NCI-H2029 treated with DMSO at 0.1 percent for 48 hours (cell line): ENCODE results near the gene DACT2.

Source experiments
- DNase-seq: peaks from one replicate; lab custom pipeline; 2025; lab: John Stamatoyannopoulos, UW

The DACT2 gene

DNA sequence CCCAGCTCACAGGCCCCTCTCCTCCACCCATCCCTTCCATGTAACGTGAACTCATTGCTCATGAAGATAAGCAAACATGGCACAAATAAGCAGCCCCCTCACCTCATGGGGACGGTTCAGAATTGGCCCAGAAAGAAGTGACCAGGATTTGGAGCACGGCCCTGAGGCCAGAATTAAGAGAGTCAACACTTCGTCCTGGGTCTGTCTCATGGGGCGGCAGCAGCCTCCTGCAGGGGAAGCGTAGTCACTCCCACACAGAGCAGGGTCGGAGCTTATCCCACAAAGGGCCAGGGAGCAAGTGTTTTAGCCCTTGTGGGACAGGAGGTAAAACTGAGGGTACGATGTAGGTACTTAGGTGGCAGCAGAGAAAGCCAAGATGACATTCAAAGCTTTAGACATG lies 28.6 kb upstream of the DACT2 start:
- no peak for DNase-seq

DNA sequence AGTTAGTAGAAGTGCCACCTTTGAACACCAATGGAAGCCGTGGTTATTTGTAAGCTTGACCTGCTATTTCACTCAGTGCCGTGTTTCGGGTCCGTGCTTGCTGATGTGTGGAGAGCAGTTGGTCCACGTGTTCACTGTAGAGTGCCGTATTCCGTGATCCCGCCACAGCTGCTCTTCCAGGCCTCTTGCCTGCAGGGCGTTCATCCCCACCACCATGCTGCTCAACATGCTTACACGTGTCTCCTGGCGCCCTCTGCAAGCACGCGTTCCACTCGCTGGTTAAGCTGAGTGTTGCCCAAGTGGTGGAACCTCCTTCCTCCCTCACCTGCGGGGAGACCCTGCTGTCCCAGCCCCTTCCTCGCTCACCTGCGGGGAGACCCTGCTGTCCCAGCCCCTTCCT lies 28.0 kb upstream of the DACT2 start:
- DNase-seq = no peak

DNA sequence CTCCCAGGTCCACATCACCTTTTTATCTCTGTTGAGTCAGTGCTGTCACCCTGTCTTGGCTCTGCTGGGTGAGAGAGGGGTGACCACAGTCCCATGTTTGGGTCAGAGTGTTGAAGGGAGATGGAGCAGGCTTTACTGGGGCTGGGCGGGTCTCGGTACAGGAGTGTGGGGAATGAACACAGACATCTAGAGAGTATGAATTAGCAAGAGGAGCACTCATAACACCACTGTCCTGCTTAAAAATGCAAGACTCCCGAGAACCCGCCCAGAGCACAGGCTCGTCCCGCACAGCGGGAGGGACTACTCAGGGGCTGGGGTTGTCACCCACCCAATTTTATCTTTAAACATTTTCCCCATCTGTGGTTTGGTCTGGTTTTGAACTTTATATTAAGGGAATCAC lies 27.5 kb upstream of the DACT2 start:
- no peak for DNase-seq

DNA sequence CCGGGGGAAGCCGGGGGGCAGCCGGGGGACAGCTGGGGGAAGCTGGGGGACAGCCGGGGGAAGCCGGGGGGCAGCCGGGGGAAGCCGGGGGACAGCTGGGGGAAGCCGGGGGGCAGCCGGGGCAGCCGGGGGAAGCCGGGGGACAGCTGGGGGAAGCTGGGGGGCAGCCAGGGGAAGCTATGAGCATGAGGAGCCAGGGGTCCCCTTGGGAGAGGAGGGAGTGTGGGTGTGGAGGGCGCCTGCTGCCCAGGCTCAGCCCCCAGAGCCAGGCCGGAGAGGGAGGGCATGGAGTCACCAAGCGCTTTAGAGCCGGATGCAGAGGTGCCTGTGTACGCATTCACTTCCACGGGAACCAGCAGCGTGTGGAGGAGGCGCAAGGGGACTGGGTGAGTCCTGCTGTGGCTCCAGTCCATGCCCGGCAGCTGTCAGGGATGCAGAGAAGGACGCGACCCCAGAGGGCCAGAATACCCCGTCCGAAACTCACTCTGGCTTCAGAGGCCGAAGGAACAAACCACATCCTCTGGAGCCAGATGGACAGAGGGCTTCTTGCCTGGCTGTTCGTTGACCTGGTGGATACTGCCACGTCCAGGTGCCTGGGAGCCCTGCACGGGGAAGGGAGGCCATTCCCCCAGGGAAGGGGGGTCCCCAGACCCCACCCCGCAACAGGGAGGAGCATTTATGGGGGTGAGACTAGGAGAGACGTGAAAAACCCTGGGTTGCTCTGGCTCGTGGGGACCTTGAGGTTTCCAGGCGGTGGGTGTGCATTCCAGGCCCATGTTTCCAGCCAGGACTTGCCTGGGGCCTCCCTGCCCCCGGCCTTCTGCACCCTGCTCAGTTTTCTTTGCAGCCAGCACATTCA lies 26.5 kb upstream of the DACT2 start:
- DNase-seq = no peak

DNA sequence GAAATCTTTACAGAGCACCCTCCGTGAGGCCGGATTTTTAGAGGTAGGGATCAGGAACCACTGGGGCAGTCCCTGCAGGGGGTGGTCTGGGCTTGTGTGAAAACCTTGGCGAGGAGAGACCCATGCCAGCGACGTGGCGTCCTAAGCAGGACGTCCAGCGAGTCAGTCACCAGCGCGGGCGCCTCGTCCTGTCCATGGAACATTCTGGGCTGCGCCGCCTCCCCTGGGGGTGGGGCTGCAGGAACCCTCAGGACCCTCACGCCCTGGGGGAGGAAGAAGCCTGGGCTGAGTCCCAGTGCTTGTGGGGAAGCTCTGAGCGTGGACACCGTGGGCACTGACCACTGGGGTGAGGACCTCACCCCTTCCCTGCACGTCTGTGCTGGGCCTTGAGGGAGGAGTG lies 25.7 kb upstream of the DACT2 start:
- DNase-seq = no peak

DNA sequence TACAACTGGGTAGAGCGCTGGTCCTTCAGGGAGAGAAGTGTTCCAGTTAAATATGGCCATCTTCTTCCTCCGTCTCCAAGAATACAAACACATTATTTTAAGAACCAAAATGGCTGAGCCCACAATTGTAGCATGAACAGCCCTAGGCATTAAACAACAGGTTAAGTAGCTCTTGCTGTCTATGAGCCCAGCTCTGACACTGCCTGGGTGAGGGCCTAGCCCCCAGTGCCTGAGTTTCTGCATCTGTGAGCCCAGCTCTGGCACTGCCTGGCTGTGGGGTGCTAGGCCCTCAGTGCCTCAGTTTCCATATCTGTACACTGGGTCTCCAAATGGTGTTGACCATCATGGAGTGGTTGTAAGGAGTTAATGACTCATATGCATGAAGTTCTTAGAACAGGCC lies 24.8 kb upstream of the DACT2 start:
- DNase-seq = no peak

DNA sequence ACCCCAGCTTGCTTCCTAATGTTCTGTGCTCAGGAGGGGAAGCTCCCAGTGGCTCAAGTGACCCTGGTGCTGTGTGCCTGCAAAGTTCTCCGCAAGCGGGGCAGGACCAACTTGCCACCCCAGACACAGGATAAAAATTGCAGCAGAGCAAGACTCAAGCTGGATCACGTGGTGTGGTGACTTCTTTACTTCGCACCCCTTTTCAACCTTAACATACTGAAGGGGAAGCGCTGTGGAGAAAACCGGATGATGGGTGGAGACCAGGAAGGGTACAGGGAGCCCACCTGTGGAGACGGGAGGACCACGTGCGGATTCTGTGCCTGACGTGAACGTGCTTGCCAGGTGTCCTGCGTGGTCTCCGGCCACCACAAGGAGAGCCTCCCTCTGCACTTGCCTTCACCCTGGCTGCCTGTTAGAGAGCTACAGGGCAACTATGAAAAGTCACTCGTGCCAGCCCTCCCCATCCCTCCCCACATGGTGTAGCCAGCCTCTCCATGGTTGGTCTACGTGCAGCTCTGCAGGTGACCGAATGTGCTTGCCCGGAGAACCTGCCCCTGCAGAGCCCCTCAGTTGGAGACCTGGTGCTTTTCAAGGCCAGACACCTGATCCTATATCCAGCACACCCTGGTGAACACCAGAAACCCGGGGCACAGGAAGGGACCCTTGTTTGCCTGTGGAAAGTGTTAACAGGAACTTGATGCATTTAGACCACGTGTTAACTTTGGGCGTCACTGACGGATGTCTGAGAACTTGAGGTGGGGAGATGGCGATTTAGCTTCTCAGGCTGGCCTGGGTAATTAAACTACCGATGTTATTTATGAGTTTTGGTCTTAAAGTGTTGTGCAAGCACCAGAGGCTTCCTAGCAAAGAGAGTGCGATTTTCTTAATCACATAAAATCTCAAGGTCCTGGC lies 23.9 kb upstream of the DACT2 start:
- no peak for DNase-seq

DNA sequence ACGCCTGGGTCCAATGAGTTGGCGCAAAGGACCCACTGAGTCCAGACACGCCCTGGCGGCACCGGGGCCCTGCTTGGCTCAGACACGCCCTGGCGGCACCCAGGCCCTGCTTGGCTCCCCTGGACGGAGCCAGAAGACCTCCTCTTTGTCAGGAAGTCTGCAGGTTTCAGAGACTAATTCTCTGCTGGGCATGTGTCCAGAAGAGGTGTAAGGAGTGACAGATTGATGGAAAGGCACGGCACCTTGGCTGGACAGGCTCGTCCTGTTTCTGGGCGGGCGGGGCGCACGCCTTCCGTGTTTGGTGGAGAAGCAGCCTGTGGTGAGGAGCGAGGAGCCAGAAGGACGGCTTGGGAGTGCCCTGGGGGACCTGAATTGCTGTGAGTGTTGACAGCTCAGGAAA lies 23.1 kb upstream of the DACT2 start:
- no peak for DNase-seq

DNA sequence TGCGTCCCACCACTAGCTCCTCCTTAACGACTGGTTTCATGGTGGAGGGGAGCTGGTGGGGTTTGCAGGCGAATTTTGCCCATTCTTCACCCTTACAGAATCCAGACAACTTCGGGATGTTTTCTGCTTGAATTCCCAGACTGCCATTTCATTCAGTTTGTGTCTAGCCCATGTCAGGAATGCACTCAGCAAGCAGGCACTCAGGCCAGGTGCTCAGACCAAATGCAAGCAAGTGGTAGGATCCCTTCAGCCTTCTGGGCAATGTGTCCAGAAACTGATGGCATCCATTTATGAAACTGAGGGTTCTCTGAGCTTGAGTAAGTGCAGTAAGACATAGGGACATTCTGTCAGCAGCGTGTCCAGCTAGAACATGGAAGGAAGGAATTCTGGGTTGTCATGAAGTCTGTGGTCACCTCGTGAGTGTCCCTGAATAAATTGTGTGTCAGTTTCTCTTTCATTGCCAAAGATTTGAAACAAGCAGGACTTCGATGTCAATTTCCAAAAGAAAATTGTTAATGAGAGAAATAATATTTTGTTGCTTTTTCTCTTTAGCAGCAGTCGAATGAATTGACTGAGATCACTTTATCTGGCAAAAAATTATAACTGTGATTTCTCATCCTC lies 21.8 kb upstream of the DACT2 start:
- DNase-seq = no peak

DNA sequence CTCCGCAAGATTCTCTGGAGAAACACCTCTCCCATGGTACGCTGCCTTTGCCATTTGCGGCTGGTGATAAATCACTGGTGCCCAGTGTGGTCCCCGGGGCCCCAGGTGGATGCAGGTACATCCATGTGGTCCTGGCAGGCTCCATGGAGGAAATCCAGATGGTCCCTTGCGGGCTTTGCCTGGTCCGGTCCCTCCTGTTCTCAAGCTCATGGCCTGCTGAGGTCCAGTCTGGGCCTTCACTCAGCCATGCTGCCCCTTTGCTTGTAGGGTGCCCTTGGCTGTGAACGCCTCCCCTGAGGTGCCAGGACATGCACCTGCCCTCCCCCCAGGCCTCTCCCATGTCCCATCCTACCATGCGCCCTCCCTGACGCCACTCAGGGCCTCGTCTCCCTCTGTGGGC lies 21.2 kb upstream of the DACT2 start:
- DNase-seq = no peak

DNA sequence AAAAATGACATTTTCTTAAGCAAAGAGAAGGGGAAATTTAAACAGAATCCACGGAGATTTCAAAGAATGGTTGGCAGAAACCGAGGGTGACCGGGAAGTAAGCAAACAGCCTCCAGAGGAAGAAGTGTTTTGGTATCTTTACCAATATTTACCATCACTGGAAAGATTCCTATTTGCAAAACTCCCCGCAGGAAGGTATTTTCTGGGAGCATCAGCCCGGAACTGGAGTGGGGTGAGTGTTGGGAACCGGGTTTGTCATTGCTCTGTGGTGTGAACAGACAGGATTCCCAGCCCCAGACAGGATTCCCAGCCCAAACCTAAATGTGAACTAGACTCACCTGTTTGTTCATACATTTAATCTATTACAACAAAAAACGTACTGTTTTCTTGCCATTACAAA lies 19.2 kb upstream of the DACT2 start:
- DNase-seq = no peak

DNA sequence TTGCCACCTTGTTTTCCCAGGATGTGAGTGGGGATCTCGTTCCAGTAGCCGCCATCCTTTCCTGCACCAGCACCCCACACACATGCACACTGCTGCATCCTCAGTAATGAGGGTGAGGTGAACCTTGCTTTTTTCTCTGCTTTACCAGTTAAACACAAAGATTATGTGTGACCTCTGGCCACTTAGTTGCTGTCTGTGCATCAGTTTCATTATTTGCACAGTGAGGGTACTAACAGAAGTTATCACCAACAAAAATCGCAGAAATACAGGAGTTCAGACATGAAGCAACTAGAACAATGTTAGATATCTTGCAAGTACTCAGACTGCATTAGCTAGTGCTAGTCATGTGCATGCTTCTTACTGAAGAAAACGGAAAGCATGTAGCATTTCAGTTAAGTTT lies 17.4 kb upstream of the DACT2 start:
- no peak for DNase-seq

DNA sequence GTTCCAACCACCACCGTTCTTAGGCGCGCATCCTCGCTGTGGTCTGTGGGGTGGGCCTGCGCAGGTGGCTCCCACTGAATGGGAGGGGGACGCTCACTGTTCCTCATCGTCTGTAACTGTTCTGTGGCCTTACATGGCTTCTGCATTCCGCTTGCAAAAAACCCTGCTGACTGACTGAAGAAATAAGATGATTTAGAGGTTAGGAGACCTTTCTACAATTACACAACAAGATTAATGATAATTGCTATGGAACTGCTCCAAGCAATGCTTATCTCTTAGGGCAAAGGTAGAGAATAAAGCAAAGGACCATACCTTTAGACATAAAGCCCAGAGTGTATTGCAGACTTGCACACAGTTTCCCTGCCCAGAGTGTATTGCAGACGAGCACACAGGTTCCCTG lies 14.4 kb upstream of the DACT2 start:
- no peak for DNase-seq

DNA sequence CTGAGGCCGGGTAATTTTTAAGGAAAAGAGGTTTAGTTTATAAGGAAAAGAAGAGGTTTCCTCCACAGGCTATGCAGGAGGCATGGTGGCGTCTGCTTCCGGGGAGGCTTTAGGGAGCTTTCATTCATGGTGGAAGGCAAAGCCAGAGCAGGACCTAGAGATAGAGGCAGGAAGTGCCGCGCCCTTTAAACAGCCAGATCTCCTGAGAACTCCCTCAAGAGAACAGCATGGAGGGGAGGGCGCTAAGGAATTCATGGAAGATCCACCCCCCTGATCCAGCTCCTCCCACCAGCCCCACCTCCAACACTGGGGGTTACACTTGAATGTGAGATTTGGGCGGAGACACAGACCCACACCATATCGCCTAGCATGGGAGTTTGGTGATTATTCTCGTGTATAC lies 13.9 kb upstream of the DACT2 start:
- no peak for DNase-seq

DNA sequence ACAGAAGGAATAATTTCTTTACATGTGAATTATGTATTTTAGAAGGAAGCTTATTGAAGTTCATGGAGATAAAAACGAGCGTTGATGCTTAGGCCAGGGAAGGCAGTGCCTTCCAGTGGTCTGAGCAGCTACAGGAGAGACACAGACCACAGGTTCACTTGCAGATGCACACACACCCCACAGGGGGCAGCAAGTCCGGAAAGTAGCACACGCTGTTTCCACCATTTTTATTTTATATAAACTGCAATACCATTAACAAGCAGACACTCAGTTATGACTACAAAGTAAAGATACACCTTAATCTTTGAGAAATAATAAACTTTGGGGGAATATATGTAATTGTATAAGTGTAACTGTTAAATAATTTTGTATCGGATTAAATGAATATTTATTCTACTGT lies 13.5 kb upstream of the DACT2 start:
- no peak for DNase-seq

DNA sequence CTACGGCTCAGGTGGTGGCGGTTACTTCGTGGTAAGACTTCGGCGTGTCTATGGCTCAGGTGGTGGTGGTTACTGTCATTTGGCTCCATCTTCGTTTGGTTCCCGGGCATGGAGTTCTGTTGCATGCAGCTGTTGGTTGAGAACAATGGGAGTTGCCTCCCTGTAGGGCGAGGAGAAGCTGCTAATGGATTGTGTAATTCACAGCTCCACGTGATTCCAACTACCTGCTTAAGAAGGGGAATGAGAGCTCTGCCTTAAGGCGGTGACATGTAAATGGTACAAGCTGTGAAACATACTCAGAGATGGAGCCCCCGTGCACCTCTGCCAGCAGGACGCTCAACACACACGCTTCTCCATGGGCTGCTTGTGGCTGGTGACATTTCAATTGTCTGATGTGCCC lies 12.4 kb upstream of the DACT2 start:
- no peak for DNase-seq

DNA sequence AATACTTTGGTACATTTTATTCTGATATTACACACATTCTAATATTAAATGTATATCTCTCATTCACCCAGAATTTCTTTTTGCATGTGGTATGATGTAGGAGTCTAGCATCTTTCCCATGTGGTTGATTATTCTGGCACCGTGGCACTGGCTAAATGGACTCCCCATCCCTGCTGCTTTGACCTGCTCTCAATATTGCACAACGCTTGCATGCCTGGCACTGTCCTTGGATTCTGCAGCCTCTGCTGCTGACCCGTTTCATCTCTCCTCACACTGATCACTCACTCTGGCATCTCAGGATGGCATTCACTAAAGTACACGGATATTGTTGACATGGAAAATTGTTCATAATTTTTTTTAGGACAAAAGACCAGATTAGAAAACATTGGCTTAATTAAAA lies 11.5 kb upstream of the DACT2 start:
- DNase-seq = no peak

DNA sequence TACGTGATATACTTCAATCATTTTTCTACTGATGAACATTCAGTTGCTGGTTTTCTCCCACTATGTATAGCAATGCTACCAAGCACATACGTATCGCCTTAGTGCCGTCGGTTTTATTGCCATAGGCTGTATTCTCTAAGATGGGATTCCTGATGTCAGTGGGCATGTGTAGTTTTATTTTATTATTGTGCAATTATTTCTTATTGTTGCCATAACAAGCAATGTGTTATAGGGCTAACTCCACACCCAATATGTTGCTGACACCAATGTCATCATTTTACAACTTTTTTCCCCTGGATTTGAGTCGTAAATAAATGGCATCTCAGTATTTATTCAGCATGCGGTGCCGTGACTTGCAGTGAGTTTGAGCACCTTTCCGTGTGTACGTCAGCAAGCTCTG lies 10.8 kb upstream of the DACT2 start:
- no peak for DNase-seq

DNA sequence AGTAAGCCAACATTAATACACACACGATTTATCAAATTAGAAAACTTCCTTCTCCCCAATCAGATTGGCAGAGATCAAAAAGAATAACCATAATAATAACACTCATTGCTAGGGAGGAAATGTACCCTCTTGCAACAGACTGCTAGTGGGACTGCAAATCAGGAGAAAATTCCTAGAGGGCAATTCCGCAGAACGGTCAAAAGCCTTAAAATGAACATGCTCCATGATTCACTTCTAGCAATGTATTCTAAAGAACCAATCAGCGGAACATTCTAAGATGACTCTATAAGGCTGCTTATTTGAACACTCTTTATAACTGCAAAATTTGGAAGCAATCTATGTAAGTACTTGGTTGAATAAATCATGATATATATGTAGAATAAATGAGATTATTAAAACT lies 8.5 kb upstream of the DACT2 start:
- DNase-seq = no peak

DNA sequence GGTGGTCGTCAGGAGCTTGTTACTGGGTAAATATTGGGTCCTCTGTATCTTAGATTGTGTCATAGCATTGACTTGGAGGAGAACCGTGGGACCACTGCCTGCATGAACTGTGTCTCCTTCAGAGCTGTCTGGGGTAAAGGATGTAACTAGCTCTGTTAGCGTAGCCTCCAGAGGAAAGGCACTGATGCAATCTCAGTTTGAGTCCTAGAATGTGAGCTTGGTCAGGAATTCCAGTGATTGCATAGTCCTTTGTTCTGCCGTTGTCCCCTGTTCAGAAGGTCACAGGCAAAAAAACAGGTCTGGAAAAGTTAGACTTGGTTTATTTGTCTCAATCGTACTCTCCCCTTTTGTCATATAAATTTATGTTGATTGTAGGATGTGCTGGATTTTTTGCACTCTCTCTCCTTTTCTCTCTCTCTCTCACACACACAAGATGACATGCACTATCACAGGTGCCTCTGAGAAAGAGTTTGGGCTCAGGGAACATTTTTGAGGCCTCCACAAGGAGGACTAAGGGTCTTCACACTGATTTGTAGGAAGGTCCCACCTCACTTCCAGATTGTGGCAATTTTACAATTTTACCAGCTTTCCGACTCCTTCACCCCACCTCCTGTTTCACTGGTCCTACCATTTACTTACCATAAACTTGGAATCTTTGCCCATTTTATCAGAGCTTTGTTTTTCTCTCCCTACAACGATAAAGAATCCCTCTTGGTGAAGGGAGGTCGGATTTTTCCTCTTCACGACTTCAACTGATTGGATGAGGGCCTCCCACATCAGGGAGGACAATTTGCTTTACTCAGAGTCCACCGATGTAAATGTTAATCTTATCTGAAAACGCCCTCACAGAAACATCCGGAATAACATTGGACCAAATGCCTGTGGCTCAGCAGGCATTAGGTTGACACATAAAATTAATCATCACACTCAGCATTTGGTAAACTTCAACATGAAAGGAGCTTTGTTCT lies 7.0 kb upstream of the DACT2 start:
- DNase-seq = no peak

DNA sequence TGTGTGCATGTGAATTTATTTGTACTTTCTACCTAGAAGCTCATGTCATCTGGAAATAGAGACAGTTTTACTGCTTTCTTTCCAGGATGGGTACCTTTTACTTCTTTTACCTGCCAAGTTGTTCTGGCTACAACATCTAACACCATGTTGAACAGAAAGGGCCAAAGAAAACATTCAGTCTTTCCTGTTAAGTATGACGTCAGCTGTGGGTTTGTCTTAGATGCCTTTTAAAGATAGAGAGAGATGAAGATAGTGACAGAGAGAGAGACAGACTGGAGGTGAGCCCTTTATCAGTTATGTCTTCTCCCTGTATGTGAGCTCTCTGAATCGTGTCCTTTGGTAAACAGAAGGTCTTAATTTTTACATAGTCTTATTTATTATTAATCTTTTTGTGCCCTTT lies 3.4 kb upstream of the DACT2 start:
- no peak for DNase-seq

DNA sequence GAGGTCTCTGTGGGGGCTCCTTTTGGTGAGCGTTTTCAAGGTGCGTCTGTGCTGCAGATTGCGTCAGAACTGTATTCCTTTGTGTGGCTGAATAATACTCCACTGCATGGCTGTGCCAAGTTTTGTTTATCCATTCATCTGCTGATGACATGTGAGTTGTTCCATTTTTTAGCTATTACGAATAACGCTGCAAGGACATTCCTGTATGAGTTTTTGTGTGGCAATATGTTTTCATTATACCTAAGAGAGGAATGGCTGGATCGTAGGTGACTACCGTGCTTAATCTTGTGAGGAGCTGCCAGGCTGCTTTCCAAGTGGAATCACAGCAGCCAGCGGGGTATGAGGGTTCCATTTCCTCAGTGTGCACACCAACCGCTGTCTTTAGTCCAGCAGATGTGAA lies 1.1 kb upstream of the DACT2 start:
- DNase-seq = no peak
